ENCODE results near the gene CSRNP3.

Gene CSRNP3

GRCh38 chr2:165453561-165454094 lies 15.9 kb upstream of the CSRNP3 start:
- Mint-ChIP-seq H3K27ac (no peak overlapping the region), H3K36me3 (ENCODE audit: low read depth) (peaks cover 5% of the 10 kb centered on the region), H3K27me3 (ENCODE audit: low read depth, poor library complexity) (no peaks in the 10 kb centered on the region), H3K9me3 (peaks cover 15% of the 10 kb centered on the region), H3K4me1 (peaks cover 27% of the 10 kb centered on the region), H3K4me3 (no peak overlapping the region)
- TF ChIP-seq CTCF (IDR thresholded peaks at IDR 0.05), result no peak
- DNase-seq, result no peak

GRCh38 chr2:165454905-165455304 lies 14.6 kb upstream of the CSRNP3 start:
- Mint-ChIP-seq H3K9me3 (peaks cover 15% of the 10 kb centered on the region), H3K27me3 (ENCODE audit: low read depth, poor library complexity) (no peaks in the 10 kb centered on the region), H3K4me3 (no peak overlapping the region), H3K27ac (no peak overlapping the region), H3K36me3 (ENCODE audit: low read depth) (peaks cover 5% of the 10 kb centered on the region), H3K4me1 (peaks cover 26% of the 10 kb centered on the region)
- no peak for TF ChIP-seq CTCF (IDR thresholded peaks at IDR 0.05)
- no peak for DNase-seq

DNA sequence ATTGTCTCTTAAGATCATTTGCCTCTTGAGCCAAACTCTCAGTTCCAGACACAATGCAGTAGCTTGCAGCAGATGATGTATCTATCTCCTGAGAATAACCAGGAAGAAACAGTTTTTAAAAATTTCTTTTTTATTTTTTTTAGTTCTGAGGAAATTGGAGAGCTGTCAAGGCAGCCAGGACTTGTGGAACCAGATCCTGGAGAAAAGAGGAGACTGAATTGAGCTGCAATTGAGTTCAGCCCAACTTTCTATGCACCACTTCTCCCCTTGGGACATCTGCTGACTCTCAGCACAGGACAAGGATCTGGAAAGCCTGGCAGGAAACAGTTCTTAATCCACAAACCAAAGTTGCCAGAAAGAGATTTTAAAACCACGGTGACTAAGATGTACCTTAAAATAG lies 13.5 kb upstream of the CSRNP3 start:
- DNase-seq, result no peak
- Mint-ChIP-seq H3K4me3 (no peak overlapping the region), H3K9me3 (peaks cover 15% of the 10 kb centered on the region), H3K27me3 (ENCODE audit: low read depth, poor library complexity) (no peaks in the 10 kb centered on the region), H3K4me1 (peaks cover 15% of the 10 kb centered on the region), H3K27ac (no peak overlapping the region), H3K36me3 (ENCODE audit: low read depth) (peaks cover 5% of the 10 kb centered on the region)
- no peak for TF ChIP-seq CTCF (IDR thresholded peaks at IDR 0.05)

DNA sequence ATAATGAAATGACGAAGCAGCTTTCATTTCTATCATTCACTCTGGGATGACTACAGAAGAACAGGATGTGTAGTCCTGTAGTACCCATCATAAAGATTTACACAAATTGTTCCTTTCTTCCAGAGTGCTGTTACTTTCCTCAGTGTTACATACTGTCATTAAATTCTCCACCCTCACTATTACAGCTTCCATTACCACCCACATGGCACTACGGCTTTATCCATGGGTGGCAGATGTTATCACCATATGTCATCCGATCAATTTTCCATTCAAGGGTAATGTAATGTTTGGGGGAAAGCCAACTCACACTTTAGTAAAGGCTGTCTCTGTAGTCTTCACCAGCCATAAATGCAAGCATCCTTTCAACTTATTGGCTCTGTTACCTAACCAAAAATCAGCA lies 7.1 kb upstream of the CSRNP3 start:
- H3K36me3 Mint-ChIP-seq (ENCODE audit: low read depth), result no peaks in the 10 kb centered on the region
- no peak overlapping the region for H3K4me3 Mint-ChIP-seq
- TF ChIP-seq CTCF (IDR thresholded peaks at IDR 0.05), result no peak
- DNase-seq, result no peak
- H3K27ac Mint-ChIP-seq, result no peak overlapping the region
- H3K9me3 Mint-ChIP-seq, result peaks cover 5% of the 10 kb centered on the region
- no peaks in the 10 kb centered on the region for H3K27me3 Mint-ChIP-seq (ENCODE audit: low read depth, poor library complexity)
- H3K4me1 Mint-ChIP-seq, result no peaks in the 10 kb centered on the region

- Mint-ChIP-seq H3K27ac (no peak overlapping the region), H3K27me3 (ENCODE audit: low read depth, poor library complexity) (no peaks in the 10 kb centered on the region), H3K4me1 (peaks cover 18% of the 10 kb centered on the region), H3K9me3 (no peaks in the 10 kb centered on the region), H3K4me3 (no peak overlapping the region), H3K36me3 (ENCODE audit: low read depth) (no peaks in the 10 kb centered on the region)
- DNase-seq, result no peak
- TF ChIP-seq CTCF (IDR thresholded peaks at IDR 0.05), result no peak
Measured at GRCh38 chr2:165466386-165466785, 3.1 kb upstream of the CSRNP3 start.

- no peak overlapping the region for H3K27ac Mint-ChIP-seq
- TF ChIP-seq CTCF (IDR thresholded peaks at IDR 0.05), result no peak
- no peaks in the 10 kb centered on the region for H3K36me3 Mint-ChIP-seq (ENCODE audit: low read depth)
- no peak for DNase-seq
- no peak overlapping the region for H3K4me3 Mint-ChIP-seq
- H3K4me1 Mint-ChIP-seq, result peaks cover 30% of the 10 kb centered on the region
- H3K27me3 Mint-ChIP-seq (ENCODE audit: low read depth, poor library complexity), result no peaks in the 10 kb centered on the region
- H3K9me3 Mint-ChIP-seq, result no peaks in the 10 kb centered on the region
Measured at GRCh38 chr2:165467921-165468320, 1.6 kb upstream of the CSRNP3 start.

Measured in nephron progenitor cell (in vitro differentiated cells).